ENCODE results near the gene ATP13A3.

- TF ChIP-seq CTCF (IDR thresholded peaks at IDR 0.05) (no peak), POLR2A (IDR thresholded peaks at IDR 0.05) (no peak), POLR2AphosphoS5 (IDR thresholded peaks at IDR 0.05) (no peak), EP300 (IDR thresholded peaks at IDR 0.05) (no peak)
Measured at GRCh38 chr3:194447161-194447560, 39.6 kb downstream of the ATP13A3 start.
